ENCODE data around the gene ALK.

ALK gene

DNA sequence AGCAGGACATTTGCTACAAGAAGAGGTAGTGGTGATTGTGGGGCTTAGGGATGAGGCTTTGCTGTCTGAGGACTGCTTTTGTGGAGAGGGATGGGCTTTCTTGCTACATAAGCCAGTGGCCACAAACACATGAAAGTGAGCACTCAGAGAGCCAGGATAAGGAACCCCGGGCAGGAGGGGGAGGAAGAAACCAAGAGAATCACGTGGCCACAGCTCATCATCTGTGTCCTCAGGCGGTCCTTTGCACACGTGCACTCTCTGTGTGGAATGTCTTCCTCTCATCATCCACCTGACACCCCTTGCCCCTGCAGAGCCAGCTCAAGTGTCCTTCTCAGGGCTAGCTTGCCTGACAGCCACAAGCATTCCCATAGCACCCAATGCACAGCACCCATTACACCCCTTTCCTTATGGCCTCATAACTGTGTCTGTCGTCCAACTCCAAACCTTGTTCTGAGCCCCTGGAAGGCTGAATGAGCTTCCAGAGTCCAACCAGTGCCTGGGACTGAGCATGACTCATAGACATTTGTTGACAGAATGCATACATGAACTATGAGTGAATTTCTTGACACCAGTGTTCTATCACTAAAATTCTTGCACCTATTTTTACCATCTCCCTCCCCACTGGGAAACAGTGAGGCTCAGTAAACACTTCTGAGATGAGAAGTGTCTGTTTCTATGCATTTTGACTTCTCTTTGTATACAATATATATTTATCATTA, 398.3 kb downstream of the ALK start:
- TF ChIP-seq CTCF (IDR thresholded peaks at IDR 0.05): no peak
- no peaks in the 10 kb centered on the region for H3K9me3 ChIP-seq
- no peaks in the 10 kb centered on the region for H3K36me3 ChIP-seq
- no peak for DNase-seq
- no peak overlapping the region for H3K4me3 ChIP-seq
- H3K27me3 ChIP-seq: peaks cover 0 to 5% of the 10 kb centered on the region in 2 donors
- intact Hi-C loops (cut with DNase I; ENCODE audit: low total_unique reads): no loop called here
- no peak overlapping the region for H3K27ac ChIP-seq
- peaks cover 0 to 6% (median 2%) of the 10 kb centered on the region in 4 donors for H3K4me1 ChIP-seq

- no peaks in the 10 kb centered on the region for H3K4me1 ChIP-seq
- H3K36me3 ChIP-seq: no peaks in the 10 kb centered on the region
- intact Hi-C loops (cut with DNase I; ENCODE audit: low total_unique reads): no loop called here
- no peak for TF ChIP-seq CTCF (IDR thresholded peaks at IDR 0.05)
- H3K4me3 ChIP-seq: no peak overlapping the region
- peaks cover 0 to 5% of the 10 kb centered on the region in 2 donors for H3K27me3 ChIP-seq
- no peak overlapping the region for H3K27ac ChIP-seq
- no peaks in the 10 kb centered on the region for H3K9me3 ChIP-seq
- no peak for DNase-seq
These were observed 401.4 kb downstream of the ALK start for GRCh38 chr2:29520001-29520400.

DNA sequence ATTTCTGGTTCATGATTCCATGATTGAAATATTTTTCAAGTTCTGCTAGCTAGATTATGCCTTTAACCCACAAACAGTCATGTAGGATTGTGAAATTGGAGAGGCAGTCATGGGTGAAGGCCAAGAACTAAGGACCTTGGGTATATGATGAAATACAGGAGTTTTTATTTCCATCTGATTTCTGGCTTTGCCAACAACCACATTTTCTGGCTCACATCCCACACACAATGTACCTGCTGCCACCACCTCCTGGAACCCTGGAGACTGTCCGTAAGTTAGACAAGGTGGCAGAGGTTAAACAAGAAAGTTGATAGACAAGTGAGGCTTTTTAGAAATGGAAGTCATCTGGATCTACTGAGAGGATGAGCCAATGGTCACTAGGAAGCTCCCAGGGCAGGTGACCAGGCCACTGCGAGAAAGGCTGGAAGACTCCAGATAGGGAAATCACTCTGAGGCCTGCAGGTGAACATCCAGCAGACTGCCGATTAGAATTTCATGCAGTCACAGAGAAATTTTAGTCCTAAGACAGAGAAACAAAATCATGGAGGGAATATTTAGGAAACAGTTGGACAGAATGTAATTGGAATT, 402.0 kb downstream of the ALK start:
- H3K27ac ChIP-seq: no peak overlapping the region
- no peak overlapping the region for H3K4me3 ChIP-seq
- H3K36me3 ChIP-seq: no peaks in the 10 kb centered on the region
- no peak for TF ChIP-seq CTCF (IDR thresholded peaks at IDR 0.05)
- H3K4me1 ChIP-seq: no peaks in the 10 kb centered on the region
- H3K27me3 ChIP-seq: peaks cover 0 to 5% of the 10 kb centered on the region in 2 donors
- intact Hi-C loops (cut with DNase I; ENCODE audit: low total_unique reads): no loop called here
- no peaks in the 10 kb centered on the region for H3K9me3 ChIP-seq
- no peak for DNase-seq

DNA sequence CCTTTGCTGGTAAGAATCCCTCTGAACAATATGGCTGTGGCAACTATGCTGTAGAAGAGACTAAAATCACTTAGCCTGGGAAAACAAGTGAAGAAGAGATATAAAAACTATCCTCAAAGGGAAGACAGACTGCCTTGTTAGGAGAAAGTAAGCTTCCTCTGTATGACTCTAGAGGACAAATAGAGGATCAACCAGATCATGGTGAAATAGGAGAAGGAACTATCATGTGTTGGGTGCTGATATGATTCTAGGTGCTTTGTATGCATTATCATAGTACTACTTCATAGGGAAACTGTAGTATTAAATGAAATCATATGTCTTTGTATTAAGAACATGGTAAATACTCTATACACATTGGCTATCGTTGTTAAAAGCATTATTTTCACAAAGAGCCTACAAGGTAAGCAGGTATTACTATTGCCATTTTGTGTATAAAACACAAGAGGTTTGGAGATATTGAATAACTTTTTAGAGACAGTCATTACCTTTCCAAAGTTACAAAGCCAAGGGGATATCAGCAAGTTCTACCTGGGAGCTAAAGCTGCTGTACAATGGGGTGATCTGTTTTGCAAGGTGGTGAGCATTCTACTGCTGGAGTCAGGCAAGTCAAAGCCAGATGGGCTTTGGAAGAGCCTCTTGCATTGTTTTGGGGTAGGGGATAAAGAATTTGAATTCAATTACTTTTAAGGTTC, 402.6 kb downstream of the ALK start:
- no peaks in the 10 kb centered on the region for H3K36me3 ChIP-seq
- TF ChIP-seq CTCF (IDR thresholded peaks at IDR 0.05): no peak
- no peak overlapping the region for H3K4me3 ChIP-seq
- DNase-seq: no peak
- intact Hi-C loops (cut with DNase I; ENCODE audit: low total_unique reads): no loop called here
- H3K9me3 ChIP-seq: no peaks in the 10 kb centered on the region
- peaks cover 0 to 5% of the 10 kb centered on the region in 2 donors for H3K27me3 ChIP-seq
- no peaks in the 10 kb centered on the region for H3K4me1 ChIP-seq
- no peak overlapping the region for H3K27ac ChIP-seq

DNA sequence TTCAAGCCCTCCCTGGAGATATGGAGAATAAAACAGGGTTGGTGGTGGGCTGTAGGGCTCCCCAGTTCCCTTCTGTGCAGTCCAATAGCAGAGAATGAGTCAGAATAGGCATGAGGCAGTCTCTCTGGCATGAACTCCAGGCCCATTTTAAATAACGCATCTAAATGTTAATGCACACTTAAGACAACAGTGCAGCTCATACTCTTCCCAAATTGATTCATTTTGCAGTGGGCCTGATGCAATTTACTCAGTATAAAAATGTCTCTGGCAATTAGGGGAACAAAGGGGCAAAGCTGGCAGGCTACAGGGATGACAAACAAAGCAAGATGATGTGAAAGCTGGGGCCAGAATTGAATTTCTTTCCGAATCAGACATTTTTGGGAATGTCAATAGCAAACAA, 403.4 kb downstream of the ALK start:
- no peaks in the 10 kb centered on the region for H3K9me3 ChIP-seq
- H3K4me1 ChIP-seq: no peaks in the 10 kb centered on the region
- no peaks in the 10 kb centered on the region for H3K36me3 ChIP-seq
- TF ChIP-seq CTCF (IDR thresholded peaks at IDR 0.05): no peak
- H3K27me3 ChIP-seq: peaks cover 0 to 5% of the 10 kb centered on the region in 2 donors
- no peak overlapping the region for H3K4me3 ChIP-seq
- no peak overlapping the region for H3K27ac ChIP-seq
- no peak for DNase-seq
- intact Hi-C loops (cut with DNase I; ENCODE audit: low total_unique reads): no loop called here

Data from tibial artery (tissue), 4 donors.